PC-3 (cell line): ENCODE data around the gene RERE.

Experiments
- EZH2 ChIP-seq: fragments of 300-600 bp; sonication (generic); IDR thresholded peaks from one replicate; pipeline ENCODE4 v1.6.1; 2017; ENCODE audit warnings: antibody characterized with exemption, mild to moderate bottlenecking, low read length; ENCODE audit not compliant: unreplicated experiment
- EZH2phosphoT487 ChIP-seq: fragments of 300-600 bp; sonication (generic); IDR thresholded peaks from 2 replicates; pipeline ENCODE4 v1.6.1; 2018; ENCODE audit warnings: mild to moderate bottlenecking, antibody characterized with exemption, low read length, borderline replicate concordance
- TF ChIP-seq, protein P1 (sequence below): fragments of 300-600 bp; sonication (generic); conservative IDR thresholded peaks from 2 replicates; pipeline ENCODE4 v1.5.1; 2017; ENCODE audit warnings: antibody characterized with exemption, low read depth, mild to moderate bottlenecking, low read length

DNA sequence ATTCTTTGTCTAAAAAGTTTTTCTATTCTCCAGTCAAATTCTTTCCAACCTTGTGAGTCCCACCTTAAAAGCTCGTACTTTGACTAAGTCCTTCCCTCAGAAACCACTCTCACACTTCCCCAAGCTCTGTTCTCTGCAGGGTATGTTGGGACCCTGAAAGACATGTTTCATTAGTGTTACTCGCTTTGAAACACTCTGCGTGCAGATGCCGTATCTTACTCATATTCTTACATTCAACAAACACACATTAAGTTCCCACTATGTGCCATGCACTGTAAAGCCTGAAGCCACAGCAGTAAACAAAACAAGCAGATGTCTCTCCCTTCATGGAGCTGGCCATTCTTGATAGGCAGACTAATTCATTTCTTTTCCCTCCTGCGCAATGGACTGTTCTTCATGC, 229.7 kb downstream of the RERE start:
- TF ChIP-seq, protein P1, sequence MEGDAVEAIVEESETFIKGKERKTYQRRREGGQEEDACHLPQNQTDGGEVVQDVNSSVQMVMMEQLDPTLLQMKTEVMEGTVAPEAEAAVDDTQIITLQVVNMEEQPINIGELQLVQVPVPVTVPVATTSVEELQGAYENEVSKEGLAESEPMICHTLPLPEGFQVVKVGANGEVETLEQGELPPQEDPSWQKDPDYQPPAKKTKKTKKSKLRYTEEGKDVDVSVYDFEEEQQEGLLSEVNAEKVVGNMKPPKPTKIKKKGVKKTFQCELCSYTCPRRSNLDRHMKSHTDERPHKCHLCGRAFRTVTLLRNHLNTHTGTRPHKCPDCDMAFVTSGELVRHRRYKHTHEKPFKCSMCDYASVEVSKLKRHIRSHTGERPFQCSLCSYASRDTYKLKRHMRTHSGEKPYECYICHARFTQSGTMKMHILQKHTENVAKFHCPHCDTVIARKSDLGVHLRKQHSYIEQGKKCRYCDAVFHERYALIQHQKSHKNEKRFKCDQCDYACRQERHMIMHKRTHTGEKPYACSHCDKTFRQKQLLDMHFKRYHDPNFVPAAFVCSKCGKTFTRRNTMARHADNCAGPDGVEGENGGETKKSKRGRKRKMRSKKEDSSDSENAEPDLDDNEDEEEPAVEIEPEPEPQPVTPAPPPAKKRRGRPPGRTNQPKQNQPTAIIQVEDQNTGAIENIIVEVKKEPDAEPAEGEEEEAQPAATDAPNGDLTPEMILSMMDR = no peak
- no peak for TF ChIP-seq EZH2
- TF ChIP-seq EZH2phosphoT487 = no peak
